HG02970 (cell line): ENCODE results near the gene GPR146.

ENCODE experiments used
- ATAC-seq: cut with Tn5 transposase; IDR thresholded peaks from one replicate; pipeline ENCODE4 v1.9.1; 2021; ENCODE audit warnings: mild to moderate bottlenecking, moderate library complexity, moderate number of reproducible peaks; ENCODE audit not compliant: unreplicated experiment, low FRiP score

GPR146 gene

GRCh38 chr7:1041551-1042491 lies 2.5 kb upstream of the GPR146 start:
- ATAC-seq = no peak

- ATAC-seq = no peak
These were observed 1.9 kb upstream of the GPR146 start for GRCh38 chr7:1042492-1042833.

GRCh38 chr7:1043552-1044188 lies 676 bp upstream of the GPR146 start:
- no peak for ATAC-seq

GRCh38 chr7:1045069-1046063 lies 1.0 kb downstream of the GPR146 start:
- ATAC-seq = no peak

GRCh38 chr7:1046722-1047679 lies 2.7 kb downstream of the GPR146 start:
- no peak for ATAC-seq

- no peak for ATAC-seq
These were observed 4.8 kb downstream of the GPR146 start for GRCh38 chr7:1049006-1049741.

GRCh38 chr7:1049801-1050200 lies 5.5 kb downstream of the GPR146 start:
- ATAC-seq = no peak

GRCh38 chr7:1050254-1050906 lies 6.0 kb downstream of the GPR146 start:
- ATAC-seq = no peak

- no peak for ATAC-seq
These were observed 6.8 kb downstream of the GPR146 start for GRCh38 chr7:1050956-1051690.

- ATAC-seq = no peak
These were observed 7.9 kb downstream of the GPR146 start for GRCh38 chr7:1052031-1052818.

- no peak for ATAC-seq
These were observed 8.7 kb downstream of the GPR146 start for GRCh38 chr7:1053002-1053411.

- ATAC-seq = no peak
These were observed 9.5 kb downstream of the GPR146 start for GRCh38 chr7:1053816-1054370.

GRCh38 chr7:1054438-1054837 lies 10.1 kb downstream of the GPR146 start:
- ATAC-seq = no peak

GRCh38 chr7:1054861-1055450 lies 10.6 kb downstream of the GPR146 start:
- ATAC-seq = no peak

GRCh38 chr7:1055491-1055955 lies 11.2 kb downstream of the GPR146 start:
- ATAC-seq = no peak
